Islet precursor cell (in vitro differentiated cells): Measurements from ENCODE around the gene EXD3.

Experiments
- DNase-seq: peaks from one replicate; pipeline ENCODE4 v3.0.0-alpha.2; 2018

EXD3 gene

GRCh38 chr9:137446851-137447471 is 24.0 kb upstream of the EXD3 start:
- DNase-seq: no peak

GRCh38 chr9:137445930-137446431 is 23.0 kb upstream of the EXD3 start:
- DNase-seq: no peak

- DNase-seq: peak; percentile 88
Measured at GRCh38 chr9:137445275-137445807, 22.4 kb upstream of the EXD3 start.

- DNase-seq: no peak
Measured at GRCh38 chr9:137444106-137444790, 21.3 kb upstream of the EXD3 start.

- no peak for DNase-seq
Measured at GRCh38 chr9:137441935-137442321, 19.0 kb upstream of the EXD3 start.

GRCh38 chr9:137441289-137441934 is 18.4 kb upstream of the EXD3 start, which contains the start of gene ENTPD8:
ENTPD8 (minus strand) TSS chr9:137441357; CDS start chr9:137438285, 3,072 bp downstream.
- DNase-seq: peak; percentile 82

GRCh38 chr9:137439158-137439714 is 16.3 kb upstream of the EXD3 start:
- DNase-seq: no peak

- no peak for DNase-seq
Measured at GRCh38 chr9:137438591-137439157, 15.7 kb upstream of the EXD3 start.

- no peak for DNase-seq
Measured at GRCh38 chr9:137437691-137438590, 15.0 kb upstream of the EXD3 start.

GRCh38 chr9:137436761-137437600 is 14.0 kb upstream of the EXD3 start:
- DNase-seq: no peak

- no peak for DNase-seq
Measured at GRCh38 chr9:137435980-137436760, 13.2 kb upstream of the EXD3 start.

GRCh38 chr9:137435381-137435891 is 12.5 kb upstream of the EXD3 start:
- DNase-seq: no peak

GRCh38 chr9:137434498-137435380 is 11.8 kb upstream of the EXD3 start:
- DNase-seq: no peak

- no peak for DNase-seq
Measured at GRCh38 chr9:137433916-137434431, 11.0 kb upstream of the EXD3 start.

- DNase-seq: no peak
Measured at GRCh38 chr9:137433349-137433915, 10.5 kb upstream of the EXD3 start.

GRCh38 chr9:137432687-137433348 is 9.9 kb upstream of the EXD3 start:
- DNase-seq: no peak

GRCh38 chr9:137431416-137431931 is 8.5 kb upstream of the EXD3 start:
- no peak for DNase-seq
